HFF-Myc (cell line): Measurements from ENCODE around the gene CCDC78.
"Not testable (repeated sequence)": the region's sequence is repeated elsewhere in the genome, so short reads cannot be mapped to it uniquely, and the experiment has no call there.

Experiments
- DNase-seq: peaks from one replicate; pipeline ENCODE4 v3.0.0-alpha.2; 2011; ENCODE audit warnings: low read depth; ENCODE audit errors: extremely low read depth
- H3K4me3 ChIP-seq: replicated peaks from 2 replicates; pipeline ENCODE4 v1.5.1; 2011; ENCODE audit warnings: low read depth, mild to moderate bottlenecking, control low read depth, low read length
- TF ChIP-seq, protein P1 (sequence below): IDR thresholded peaks from 2 replicates; pipeline ENCODE4 v1.5.1; 2012; ENCODE audit warnings: mild to moderate bottlenecking, low read depth, low read length, control low read depth; ENCODE audit errors: missing control alignments

CCDC78 gene

DNA sequence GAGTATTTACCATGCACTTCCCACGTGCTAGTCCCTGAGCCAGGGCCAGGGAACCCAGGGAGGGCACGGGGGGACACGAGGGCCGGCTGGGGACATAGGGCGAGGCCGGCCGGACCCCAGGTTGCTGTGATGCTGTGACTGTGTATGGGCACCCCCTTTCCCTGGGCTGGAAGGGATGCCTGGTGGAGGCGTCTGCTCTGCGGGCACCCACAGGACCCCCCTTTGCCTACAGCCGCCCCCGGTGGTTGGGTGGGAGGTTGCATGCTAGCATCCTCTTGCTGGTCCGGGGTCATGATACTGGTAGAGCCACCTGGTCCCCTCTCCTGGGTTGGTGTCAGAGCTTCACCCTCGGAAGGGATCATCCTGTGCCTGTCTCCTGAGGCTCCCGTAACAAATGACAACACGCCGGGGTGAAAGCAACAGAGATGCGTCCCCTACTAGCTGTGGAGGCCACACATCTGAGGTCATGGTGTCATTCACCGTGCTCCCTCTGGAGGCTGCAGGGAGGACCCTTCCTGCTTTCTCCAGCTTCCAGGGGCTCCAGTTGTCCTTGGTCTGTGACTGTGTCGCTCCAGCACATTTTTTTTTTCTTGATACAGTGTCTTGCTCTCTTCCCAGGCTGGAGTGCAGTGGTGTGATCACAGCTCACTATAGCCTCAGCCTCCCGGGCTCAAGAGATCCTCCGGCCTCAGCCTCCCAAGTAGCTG lies 17.7 kb upstream of the CCDC78 start:
- DNase-seq, result no peak
- no peak overlapping the region for H3K4me3 ChIP-seq
- TF ChIP-seq, protein P1, sequence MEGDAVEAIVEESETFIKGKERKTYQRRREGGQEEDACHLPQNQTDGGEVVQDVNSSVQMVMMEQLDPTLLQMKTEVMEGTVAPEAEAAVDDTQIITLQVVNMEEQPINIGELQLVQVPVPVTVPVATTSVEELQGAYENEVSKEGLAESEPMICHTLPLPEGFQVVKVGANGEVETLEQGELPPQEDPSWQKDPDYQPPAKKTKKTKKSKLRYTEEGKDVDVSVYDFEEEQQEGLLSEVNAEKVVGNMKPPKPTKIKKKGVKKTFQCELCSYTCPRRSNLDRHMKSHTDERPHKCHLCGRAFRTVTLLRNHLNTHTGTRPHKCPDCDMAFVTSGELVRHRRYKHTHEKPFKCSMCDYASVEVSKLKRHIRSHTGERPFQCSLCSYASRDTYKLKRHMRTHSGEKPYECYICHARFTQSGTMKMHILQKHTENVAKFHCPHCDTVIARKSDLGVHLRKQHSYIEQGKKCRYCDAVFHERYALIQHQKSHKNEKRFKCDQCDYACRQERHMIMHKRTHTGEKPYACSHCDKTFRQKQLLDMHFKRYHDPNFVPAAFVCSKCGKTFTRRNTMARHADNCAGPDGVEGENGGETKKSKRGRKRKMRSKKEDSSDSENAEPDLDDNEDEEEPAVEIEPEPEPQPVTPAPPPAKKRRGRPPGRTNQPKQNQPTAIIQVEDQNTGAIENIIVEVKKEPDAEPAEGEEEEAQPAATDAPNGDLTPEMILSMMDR, result no peak

DNA sequence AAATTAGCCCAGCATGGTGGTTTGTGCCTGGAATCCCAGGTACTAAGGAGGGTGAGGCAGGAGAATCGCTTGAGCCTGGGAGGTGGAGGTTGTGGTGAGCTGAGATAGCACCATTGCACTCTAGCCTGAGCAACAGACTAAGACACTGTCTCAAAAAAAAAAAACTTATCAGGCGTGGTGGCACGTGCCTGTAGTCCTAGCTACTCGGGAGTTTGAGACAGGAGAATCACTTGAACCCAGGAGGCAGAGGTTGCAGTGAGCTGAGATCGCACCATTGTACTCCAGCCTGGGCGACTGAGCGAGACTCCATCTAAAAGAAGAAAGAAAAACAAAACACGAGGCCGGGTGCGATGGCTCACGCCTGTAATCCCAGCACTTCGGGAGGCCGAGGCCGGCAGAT lies 16.7 kb upstream of the CCDC78 start:
- not testable (repeated sequence) for DNase-seq, H3K4me3 ChIP-seq

DNA sequence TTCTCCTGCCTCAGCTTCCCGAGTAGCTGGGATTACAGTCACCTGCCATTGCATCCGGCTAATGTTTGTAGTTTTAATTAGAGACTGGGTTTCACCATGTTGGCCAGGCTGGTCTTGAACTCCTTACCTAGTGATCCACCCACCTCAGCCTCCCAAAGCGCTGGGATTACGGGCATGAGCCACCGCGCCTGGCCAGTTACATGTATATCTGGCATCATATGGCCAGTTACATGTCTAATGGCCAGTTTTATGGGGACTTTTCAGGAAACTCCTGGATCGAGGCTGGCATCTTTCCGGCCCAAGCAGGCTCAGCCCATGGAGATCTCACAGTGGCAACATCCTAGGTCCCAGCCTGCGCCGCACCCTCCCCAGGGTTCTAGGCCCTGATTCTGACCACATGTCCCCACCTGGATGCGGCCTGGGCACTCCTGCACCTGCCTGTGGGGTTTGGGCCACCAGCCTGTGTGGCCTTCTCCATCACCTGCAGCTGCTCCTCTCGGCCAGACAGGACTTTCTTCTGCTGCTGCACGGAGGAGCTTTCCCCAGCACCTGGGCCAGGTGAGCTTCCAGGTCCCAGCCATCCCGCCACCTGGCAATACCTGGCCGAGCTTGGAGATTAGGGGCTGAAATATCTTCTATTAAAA lies 15.9 kb upstream of the CCDC78 start:
- TF ChIP-seq, protein P1, result no peak
- no peak for DNase-seq
- no peak overlapping the region for H3K4me3 ChIP-seq

DNA sequence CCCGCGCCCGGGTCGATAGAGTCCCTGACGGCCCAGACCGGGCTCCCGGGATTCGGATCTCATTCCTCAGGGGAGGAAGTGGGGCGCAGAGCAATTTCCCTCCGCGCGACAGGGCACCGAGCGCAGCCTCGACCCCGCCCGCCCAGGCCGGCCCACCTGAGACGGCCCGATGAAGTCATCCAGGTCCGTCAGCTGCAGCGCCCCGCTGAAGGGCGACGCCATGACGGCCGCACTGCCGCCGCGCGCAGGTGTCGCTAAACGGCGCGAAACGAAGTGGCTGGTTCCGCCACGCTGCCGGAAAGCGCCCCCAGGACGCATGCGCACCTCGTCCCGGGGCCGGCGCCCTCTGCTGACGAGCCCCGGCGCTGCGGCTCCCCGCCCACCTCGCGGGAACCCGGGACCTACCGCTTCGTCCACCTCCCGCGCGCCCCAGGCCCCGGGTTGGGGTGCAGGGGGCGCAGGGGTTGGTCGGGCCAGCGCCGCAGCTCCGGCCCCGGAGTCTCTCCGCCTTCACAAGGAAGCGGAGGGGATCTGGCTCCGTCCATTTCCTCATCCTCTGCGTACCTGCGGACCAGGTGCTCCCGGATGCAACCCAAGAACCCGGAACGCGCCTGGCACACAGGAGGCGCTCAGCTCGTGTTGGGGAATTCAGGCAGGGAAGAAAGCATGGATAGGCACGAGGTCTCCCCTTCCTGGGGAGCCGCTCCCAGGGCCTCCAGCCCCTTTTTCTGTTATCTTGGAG lies 14.7 kb upstream of the CCDC78 start, which contains the start of gene CIAO3:
TSS of gene CIAO3 (minus strand) at position 234 of the 742 bp plus-strand sequence. CDS start at position 222, 12 bp downstream.
- TF ChIP-seq, protein P1, result peak; percentile 78
- peak within 1 kb of the TSS; percentile 92 for H3K4me3 ChIP-seq
- no peak for DNase-seq

DNA sequence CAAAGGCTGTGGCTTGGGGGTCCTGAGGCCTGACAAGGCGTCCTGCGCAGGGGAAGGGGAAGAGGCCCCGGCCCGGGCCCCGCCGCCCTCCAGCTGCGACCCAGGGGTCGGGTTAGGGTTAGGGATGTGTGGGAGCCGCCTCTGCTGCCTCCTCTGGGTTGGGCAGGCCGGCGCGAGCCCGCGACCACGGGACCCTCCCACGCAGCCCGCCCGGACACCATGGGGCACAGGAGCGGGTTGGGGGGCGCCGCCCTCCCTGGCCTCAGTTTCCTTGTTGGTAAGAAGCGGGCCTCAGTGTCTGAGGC lies 14.2 kb upstream of the CCDC78 start:
- TF ChIP-seq, protein P1, result no peak
- peak overlapping the region; percentile 92 for H3K4me3 ChIP-seq
- no peak for DNase-seq

DNA sequence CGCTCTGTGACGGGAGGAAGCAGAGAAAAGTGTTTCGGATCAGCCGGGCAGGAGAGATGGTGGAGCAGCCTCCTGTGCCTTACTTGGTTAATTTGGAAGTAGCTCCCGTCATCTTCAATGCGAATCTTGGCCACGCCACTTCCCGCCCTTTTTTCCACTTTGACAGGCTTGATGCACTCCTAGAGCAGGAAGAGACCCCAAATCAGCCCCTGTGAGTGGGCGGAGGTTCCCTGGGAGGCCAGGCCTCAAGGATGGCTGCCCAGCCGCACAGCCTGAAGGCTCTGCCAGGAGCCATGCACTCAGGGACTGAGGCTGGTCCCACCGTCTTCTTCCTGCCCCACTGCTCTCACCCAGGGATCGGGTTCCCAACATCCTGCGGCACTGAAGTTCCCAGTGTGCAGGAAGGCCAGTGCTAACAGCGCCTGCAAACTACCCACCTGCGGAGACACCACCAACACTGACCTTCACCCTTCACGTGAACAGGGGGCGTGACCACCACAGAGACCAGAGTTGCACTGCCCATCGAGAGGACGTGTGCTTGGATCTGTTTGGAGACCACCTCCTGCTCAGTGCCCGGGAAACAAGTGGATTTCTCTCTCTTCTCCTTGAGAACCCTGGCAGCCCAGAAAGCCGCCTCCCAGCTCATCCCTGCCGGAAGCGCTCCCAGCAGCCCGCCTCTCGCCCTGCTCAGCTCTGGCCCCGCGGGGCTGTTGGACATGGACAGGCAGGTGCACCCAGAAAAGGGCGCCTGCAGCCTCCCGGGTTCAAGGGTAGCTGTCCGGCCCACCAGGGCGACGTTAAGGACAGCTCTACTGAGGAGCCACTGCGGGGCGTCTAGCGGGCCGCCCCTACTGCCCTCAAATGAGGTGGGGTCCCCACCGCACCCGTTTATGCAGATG lies 13.6 kb upstream of the CCDC78 start:
- DNase-seq, result no peak
- peak overlapping the region; percentile 92 for H3K4me3 ChIP-seq
- TF ChIP-seq, protein P1, result no peak
